Stimulated activated CD8-positive, alpha-beta memory T cell treated with anti-CD3 and anti-CD28 coated beads, Interleukin-15, amount 100 ng/mL, for 4 hours (primary cell): ENCODE measurements around the gene TRIP13.
"Not testable (repeated sequence)": the region's sequence is repeated elsewhere in the genome, so short reads cannot be mapped to it uniquely, and the experiment has no call there.

Experiments used
- DNase-seq, 2 donors: peaks; one replicate each; pipeline ENCODE4 v3.0.0-alpha.2; 2020; ENCODE audit warnings: low read depth in 2 of 2

TRIP13 gene

GRCh38 chr5:872301-872700, 20.4 kb upstream of the TRIP13 start:
- no peak for DNase-seq

GRCh38 chr5:873328-873727, 19.4 kb upstream of the TRIP13 start:
- DNase-seq = no peak

GRCh38 chr5:875931-876330, 16.8 kb upstream of the TRIP13 start:
- no peak for DNase-seq

- no peak for DNase-seq
These were observed 16.0 kb upstream of the TRIP13 start for GRCh38 chr5:876398-877365.

- no peak for DNase-seq
These were observed 14.6 kb upstream of the TRIP13 start for GRCh38 chr5:878125-878524.

DNA sequence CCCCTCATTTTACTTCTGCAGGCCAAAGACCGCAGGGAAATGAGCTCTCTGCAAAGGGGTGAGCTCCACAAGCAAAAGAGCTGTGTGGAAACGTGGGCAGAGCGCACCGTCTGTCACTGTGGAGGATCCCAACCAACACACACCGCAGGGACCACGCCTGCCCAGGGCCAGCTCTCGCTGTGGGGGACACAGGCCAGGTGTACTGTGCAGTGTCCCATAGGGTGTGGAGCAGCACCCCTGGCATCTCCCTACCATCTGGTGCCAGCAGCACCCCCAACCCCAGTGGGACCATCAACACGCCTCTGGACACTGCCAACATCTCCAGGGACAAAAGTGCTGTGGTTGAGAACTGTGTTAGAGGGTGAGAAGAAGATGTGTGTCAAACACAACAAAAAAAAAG, 14.0 kb upstream of the TRIP13 start:
- DNase-seq = not testable (repeated sequence)

- no peak for DNase-seq
These were observed 11.7 kb upstream of the TRIP13 start for GRCh38 chr5:880816-881550.

- no peak for DNase-seq
These were observed 11.1 kb upstream of the TRIP13 start for GRCh38 chr5:881551-881935.

DNA sequence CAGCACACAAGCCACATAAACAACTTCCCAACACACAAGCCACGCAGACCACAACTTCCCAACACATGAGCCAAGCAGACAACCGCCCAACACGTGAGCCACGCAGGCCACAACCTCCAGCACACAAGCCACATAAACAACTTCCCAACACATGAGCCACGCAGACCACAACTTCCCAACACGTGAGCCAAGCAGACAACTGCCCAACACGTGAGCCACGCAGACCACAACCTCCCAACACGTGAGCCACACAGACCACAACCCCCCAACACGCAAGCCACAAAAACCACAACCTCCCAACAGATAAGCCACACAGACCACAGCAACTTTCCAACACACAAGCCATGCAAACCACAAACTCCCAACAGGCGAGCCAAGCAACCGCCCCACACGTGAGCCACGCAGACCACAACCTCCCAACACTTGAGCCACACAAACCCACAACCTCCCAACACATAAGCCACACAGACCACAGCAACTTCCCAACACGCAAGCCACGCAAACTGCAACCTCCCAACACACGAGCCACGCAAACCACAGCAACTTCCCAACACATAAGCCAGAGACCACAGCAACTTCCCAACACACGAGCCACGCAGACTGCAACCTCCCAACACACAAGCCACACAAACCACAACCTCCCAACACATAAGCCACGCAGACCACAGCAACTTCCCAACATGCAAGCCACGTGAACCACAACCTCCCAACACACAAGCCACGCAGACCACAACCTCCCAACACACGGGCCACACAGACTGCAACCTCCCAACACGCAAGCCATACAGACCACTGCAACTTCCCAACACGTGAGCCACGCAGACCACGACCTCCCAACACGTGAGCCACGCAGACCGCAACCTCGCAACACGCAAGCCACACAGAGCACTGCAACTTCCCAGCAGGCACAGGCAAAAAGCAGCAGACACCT, 10.2 kb upstream of the TRIP13 start:
- DNase-seq = no peak

DNA sequence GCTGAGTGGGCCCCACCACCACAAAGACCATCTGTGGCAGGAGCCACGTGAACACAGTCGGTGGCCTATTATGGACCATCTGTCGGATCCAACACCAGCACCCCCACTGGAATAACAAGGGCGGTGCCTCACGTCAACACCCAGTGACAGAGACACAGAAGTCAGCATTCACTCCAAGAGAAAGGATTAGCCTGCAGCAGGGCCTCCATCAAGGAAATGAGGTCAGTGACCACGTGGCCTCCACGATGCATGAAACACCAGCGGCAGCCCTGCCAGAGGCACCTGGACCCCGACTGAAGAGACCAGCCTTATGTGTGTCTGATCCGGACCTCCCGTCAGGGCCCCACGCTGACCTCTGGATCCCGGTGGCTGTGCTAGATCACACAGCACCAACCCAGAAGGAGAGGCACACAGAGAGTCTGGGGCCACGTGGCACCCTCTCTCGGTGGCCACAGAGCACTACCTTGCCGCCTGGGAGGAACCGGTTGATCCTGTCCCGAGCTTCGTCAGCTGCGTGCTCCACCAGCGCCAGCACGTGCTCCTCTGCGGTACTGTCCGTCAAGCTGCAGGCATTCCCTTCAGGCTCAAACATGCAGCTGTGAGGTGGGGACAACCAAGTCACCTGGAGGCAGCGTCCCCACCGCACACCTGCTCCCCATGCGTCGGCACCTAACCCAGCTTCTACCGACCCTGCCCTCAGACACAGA, 9.1 kb upstream of the TRIP13 start:
- DNase-seq = no peak

DNA sequence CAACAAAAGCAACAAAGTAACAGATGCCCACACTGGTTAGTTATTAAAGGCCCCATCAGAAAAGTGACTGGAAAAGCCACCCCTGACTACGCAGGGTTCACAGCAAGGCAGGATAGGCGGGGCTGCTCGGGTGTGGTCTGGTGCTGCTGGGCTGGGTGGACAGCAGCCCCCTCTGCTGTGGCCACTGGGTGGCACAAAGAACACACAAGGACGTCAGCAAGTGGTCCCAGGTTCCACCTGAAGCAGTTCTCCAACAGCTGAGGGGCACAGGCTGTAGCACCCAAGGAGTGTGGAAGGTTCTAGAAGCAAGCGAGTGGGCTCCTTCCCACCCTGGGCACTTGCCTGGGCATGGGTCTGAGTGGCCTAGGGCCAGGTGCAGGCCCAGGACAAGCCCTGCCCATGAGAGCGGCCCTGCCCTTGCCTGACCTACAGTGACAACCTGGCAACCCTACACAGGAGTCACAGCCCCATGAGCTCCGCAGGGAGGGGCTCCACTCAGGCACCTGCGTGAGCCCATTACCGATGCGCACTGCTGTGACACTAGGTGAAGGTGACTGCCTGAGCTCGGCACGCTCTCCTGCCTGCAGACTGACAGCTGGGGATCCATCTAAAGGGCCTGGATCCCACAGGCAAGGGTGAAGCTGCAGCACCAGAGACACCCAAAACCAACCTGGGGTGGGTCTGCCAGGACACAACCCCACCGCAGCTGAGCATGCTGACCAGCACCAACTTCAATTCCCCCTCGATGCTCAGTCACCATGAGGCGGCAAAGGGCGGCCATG, 8.1 kb upstream of the TRIP13 start:
- no peak for DNase-seq

DNA sequence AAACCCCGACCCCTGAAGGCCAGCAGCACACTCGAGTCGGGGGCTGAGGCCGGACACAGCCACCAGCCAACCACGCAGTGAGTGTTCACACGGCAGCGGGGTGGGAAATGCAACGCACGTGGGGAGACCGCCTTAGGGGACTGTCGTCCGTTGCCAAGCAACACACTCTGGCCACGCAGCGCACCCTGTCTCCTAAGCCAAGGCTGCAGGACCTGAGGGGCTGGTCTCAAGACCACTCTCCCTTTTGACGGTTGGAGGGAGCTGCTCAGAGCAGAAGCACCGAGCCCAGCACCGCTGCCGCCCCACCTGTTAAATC, 7.6 kb upstream of the TRIP13 start:
- no peak for DNase-seq

GRCh38 chr5:885529-885928, 7.2 kb upstream of the TRIP13 start:
- no peak for DNase-seq

GRCh38 chr5:886036-886435, 6.6 kb upstream of the TRIP13 start:
- DNase-seq = no peak

DNA sequence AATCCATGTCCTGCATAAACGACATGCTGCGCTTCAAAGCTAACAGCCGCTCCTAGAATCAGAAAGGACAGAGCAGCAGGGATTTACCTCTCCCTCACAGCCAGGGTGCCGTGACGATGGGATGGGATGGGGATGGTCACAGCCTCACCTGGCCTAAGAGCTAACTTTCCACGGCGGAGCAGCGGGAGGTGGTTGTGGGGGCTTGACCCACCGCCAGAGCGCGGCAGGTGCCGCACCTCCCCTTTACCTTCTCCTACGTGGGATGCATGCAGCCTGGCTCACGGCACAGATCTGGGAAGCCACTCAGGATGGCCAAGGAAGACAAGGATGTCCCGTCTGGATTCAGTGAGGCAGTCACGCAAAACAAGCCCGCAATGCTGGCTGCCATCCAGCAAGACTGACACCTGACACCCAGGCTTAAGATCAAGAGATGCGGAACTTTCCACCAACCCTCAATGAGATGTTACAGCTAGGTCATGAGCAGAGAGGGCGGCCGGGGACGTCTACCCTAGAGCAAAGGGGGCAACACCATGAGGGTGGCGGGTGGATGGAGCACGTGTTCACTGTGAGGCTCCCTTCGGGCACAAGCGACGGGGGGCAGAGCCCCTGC, 5.9 kb upstream of the TRIP13 start:
- DNase-seq = no peak

DNA sequence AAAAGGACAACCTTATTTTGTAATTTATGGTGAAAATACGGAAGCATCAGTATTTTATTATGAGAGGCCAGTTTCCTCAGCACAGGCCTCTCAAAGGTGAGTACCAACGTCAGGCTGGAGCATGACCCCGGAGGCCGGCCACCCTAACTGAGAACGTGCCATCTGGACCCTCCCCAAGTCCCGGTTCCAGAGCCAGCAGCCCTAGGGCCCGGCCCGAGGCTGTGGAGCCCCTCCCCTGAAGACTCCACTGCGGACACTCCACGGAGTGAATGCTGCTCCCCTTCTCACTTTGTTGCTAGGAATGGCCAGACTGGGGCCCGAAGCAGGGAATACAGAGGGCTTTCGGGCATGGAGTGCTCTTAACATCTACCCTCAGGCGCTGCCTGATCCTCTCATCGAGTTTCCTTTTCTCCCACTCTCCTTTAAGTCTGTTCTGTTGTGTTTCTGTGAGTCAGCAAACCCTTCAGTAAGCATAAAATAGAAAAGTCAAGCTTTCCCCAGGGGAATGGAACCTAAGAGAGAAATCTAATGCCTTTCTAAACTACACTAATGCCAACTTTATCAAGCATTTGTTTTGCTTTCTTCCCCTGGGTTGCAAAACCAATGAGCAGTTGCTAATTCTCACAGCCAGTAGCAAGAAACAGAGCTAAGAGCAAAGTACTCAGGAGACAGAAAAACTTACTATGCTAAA, 4.6 kb upstream of the TRIP13 start:
- DNase-seq = no peak

DNA sequence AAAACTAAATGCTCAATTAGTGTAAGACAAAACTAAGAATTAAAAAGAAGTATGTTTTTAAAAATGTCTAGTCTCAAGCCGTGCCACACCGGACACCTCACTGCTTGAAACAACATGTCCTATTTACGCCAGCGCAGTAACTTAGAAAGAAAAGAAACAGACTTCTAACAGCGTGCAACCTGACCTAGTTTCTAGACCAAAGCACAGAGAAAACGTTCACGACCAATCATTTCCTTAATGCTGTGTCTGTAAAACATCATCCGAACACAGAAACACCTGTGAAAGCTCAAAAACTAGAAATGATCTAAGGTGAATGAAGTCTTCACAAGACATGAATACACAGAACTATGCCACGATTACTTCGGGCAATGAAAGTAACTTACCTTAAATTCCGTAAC, 4.0 kb upstream of the TRIP13 start:
- no peak for DNase-seq

DNA sequence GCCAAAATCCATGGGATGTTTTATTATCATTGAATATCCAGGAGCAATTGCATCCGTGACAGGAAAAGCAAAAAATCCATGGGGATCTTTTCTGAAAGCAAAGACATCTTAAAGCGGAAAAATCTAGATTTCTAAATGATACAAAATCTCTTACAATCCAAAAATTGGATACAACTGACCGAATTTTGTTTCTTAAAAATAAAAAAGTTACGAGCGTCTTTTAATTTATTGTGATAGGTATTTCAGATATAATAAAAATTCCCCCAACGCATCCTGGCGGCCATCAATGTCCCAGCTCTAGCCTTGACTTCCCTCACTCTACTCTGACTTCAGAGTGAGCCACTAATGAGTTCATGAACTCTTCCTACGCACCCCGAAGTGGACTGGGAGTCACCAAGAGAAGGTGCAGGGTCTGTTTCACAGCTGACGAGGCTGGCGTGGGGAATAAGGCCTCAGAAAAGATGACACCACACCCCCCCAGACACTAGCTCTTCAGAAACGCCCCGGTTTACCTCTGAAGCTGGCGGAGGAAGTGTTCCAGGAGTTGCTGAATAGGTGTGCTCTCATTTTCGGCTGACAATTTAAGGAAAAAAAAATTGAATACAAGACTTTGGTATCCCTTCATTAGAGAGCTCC, 3.5 kb upstream of the TRIP13 start:
- no peak for DNase-seq
